Loucy (cell line): Measurements from ENCODE around the gene CA7.

Experiments
- EZH2phosphoT487 ChIP-seq: fragments of 200-600 bp; IDR thresholded peaks from 2 replicates; pipeline ENCODE4 v1.6.1; 2018; ENCODE audit warnings: antibody characterized with exemption, mild to moderate bottlenecking, moderate library complexity, borderline replicate concordance
- TF ChIP-seq, protein P1 (sequence below): fragments of 200-600 bp; sonication (generic); conservative IDR thresholded peaks from 2 replicates; pipeline ENCODE4 v1.5.1; 2014; ENCODE audit warnings: mild to moderate bottlenecking, antibody characterized with exemption, low read length

DNA sequence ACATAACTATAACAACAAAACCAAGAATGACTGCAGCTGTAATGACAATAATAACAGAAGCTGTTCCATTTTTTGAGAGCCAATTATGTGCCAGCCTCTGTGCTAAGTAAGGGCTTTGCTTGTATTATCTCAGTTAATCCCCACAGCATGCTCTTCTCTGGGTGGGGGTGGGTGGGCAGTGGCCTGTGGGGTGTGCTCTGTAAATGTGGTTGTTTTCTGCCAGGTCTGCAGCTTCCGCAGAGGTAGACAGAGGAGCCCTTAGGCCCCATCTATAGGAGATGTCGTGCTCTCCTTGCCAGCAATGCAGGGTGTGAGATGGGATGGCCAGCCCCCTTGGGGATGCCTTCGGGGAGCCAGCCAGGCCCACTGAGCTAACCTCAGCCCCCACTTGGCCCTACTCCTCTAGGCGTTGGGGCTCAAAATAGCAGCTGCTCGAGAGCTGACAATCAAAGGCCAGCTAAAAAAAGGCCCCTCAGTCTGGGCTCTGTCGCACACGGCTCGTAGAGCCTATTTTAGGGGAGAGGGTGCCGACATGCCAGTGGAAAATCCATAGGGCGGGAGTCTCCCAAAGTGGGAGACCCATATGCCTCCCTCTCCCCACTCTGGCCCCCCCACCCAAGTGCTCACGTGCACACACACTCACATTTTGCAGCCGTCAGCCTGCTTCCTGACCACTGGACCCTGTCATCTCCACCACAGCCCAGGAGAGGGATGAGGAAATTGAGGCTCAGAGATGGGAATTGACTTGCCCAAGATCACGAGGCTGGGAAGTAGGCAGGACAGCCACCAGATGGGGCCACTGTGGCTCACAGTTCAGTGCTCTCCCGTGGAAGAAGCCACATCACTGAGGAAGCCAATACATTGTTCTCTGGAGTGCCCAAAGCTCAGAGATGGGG is 58.7 kb downstream of the CA7 start:
- TF ChIP-seq, protein P1, sequence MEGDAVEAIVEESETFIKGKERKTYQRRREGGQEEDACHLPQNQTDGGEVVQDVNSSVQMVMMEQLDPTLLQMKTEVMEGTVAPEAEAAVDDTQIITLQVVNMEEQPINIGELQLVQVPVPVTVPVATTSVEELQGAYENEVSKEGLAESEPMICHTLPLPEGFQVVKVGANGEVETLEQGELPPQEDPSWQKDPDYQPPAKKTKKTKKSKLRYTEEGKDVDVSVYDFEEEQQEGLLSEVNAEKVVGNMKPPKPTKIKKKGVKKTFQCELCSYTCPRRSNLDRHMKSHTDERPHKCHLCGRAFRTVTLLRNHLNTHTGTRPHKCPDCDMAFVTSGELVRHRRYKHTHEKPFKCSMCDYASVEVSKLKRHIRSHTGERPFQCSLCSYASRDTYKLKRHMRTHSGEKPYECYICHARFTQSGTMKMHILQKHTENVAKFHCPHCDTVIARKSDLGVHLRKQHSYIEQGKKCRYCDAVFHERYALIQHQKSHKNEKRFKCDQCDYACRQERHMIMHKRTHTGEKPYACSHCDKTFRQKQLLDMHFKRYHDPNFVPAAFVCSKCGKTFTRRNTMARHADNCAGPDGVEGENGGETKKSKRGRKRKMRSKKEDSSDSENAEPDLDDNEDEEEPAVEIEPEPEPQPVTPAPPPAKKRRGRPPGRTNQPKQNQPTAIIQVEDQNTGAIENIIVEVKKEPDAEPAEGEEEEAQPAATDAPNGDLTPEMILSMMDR, result no peak
- TF ChIP-seq EZH2phosphoT487, result no peak
